ENCODE results near the gene SORBS1. TPM values are rescaled to one million over a fixed set of nuclear protein-coding genes. Genes with fewer than 3 reads are reported as not detected.

Gene SORBS1
- total and polyA plus RNA-seq, 2 of the 13 experiments (the other 11 are each of a cell fraction or from before 2014, with no cell fraction given): 16.8 to 39.8 TPM

GRCh38 chr10:95411635-95412034, 149.5 kb downstream of the SORBS1 start:
- H3K27ac ChIP-seq (ENCODE audit: extremely low read length, insufficient read depth, low read length): no peak overlapping the region
- no peaks in the 10 kb centered on the region for H3K79me2 ChIP-seq (ENCODE audit: insufficient read depth, low read length)
- no TSS peak for BruUV-seq (replicated peaks)
- no peak for FAIRE-seq
- no peak for TF ChIP-seq GLMP (CRISPR knock-in tag; IDR thresholded peaks at IDR 0.05; ENCODE audit: borderline replicate concordance)
- TF ChIP-seq RELA (CRISPR knock-in tag; IDR thresholded peaks at IDR 0.05): no peak
- TF ChIP-seq ZNF761 (CRISPR knock-in tag; conservative IDR thresholded peaks at IDR 0.05): no peak
- TF ChIP-seq ZBTB7B (CRISPR knock-in tag; IDR thresholded peaks at IDR 0.05): no peak
- 0 out of 2 replicates have a peak, but pooled peaks have one; percentile 62 for TF ChIP-seq ZKSCAN1 (IDR thresholded peaks at IDR 0.05; ENCODE audit: low read length)
- TF ChIP-seq TEAD2 (CRISPR knock-in tag; IDR thresholded peaks at IDR 0.05): no peak
- TF ChIP-seq REST (IDR thresholded peaks at IDR 0.05; ENCODE audit: borderline replicate concordance in 1 of 2, low read depth in 1 of 2, low read length in 2 of 2): peak in 1 of 2 experiments; percentile 84; a peak in 2 of 4 replicates
- no peak for TF ChIP-seq ZNF513 (CRISPR knock-in tag; conservative IDR thresholded peaks at IDR 0.05)
- 0 out of 2 replicates have a peak, but pooled peaks have one; percentile 56 for TF ChIP-seq MIER2 (CRISPR knock-in tag; IDR thresholded peaks at IDR 0.05)
- no peak for TF ChIP-seq SPEN (CRISPR knock-in tag; IDR thresholded peaks at IDR 0.05; ENCODE audit: low read depth)
- TF ChIP-seq MYC (CRISPR knock-in tag; IDR thresholded peaks at IDR 0.05; ENCODE audit: borderline replicate concordance): no peak
- TF ChIP-seq KLF16 (CRISPR knock-in tag; IDR thresholded peaks at IDR 0.05): no peak
- H3K9ac ChIP-seq (ENCODE audit: insufficient read depth, low read depth, low read length): no peak overlapping the region
- H3K4me2 ChIP-seq (ENCODE audit: low read depth, low read length): no peak overlapping the region
- 98% methylated on average over 4 of the region's 4 CpGs for WGBS (ENCODE audit: low lambda C conversion rate)
- H3K4me3 ChIP-seq (replicated peaks in 1 of 3; ENCODE audit: insufficient read depth in 1 of 3, low read depth in 2 of 3, low read length in 3 of 3): no peak overlapping the region
- H3K9me3 ChIP-seq (ENCODE audit: low read length): no peaks in the 10 kb centered on the region
- POLR2A ChIA-PET: no interaction called here
- H3K27me3 ChIP-seq (ENCODE audit: control insufficient read depth in 1 of 2, insufficient read depth in 2 of 2, low read length in 2 of 2): no peaks in the 10 kb centered on the region
- no peak for DNase-seq (ENCODE audit: low spot score)
- H4K20me1 ChIP-seq (ENCODE audit: insufficient read depth, low read length): no peaks in the 10 kb centered on the region
- H2AFZ ChIP-seq (ENCODE audit: low read length): no peak overlapping the region
- H3K36me3 ChIP-seq (replicated peaks in 1 of 2; ENCODE audit: control insufficient read depth in 1 of 2, insufficient read depth in 2 of 2, low read length in 2 of 2): peaks cover 22 to 65% of the 10 kb centered on the region in 2 experiments
- no peaks in the 10 kb centered on the region for H3K4me1 ChIP-seq (ENCODE audit: insufficient read depth, low read length)
- intact Hi-C loops (cut with micrococcal nuclease; ENCODE audit: unreplicated experiment) (no loop called here), in situ Hi-C loops (cut with HindIII; ENCODE audit: extremely low pct_ligation_motif_present, low pct_unique_long_range_greater_than_20kb) (loop anchor here (25.0 kb wide), 1 partner anchor 451 kb away; no protein-coding TSS in a partner anchor)
- CTCF ChIA-PET (ENCODE audit: low intra/inter-chr PET ratio, low total read pairs): no interaction called here
- ATAC-seq: no peak
